GM23338 (cell line): ENCODE measurements around the gene DFFB. TPM values are rescaled to one million over a fixed set of nuclear protein-coding genes. Genes with fewer than 3 reads are reported as not detected.

ENCODE experiments used
- ATAC-seq: fragments of 200-7000 bp; cut with Tn5 transposase; 3 replicates; pipeline ENCODE4 v1.9.1; 2020
- DNase-seq: peaks from one replicate; pipeline ENCODE4 v3.0.0-alpha.2; 2015; ENCODE audit warnings: low spot score
- H2AFZ ChIP-seq: fragments of 200-600 bp; sonication (generic); 2 replicates; pipeline ENCODE4 v1.8.0; 2016; ENCODE audit warnings: antibody characterized with exemption, mild to moderate bottlenecking, moderate library complexity
- H3F3A ChIP-seq: fragments of 200-600 bp; sonication (generic); replicated peaks from 2 replicates; pipeline ENCODE4 v1.8.0; 2017; ENCODE audit warnings: antibody characterized with exemption, mixed run types, low read depth
- H3K27ac ChIP-seq: fragments of 200-600 bp; sonication (generic); 2 replicates; pipeline ENCODE4 v1.6.1; 2016; ENCODE audit warnings: low read depth
- H3K27me3 ChIP-seq: fragments of 200-600 bp; sonication (generic); 2 replicates; pipeline ENCODE4 v1.8.0; 2016; ENCODE audit warnings: mild to moderate bottlenecking, mixed run types, moderate library complexity; ENCODE audit not compliant: insufficient read depth
- H3K36me3 ChIP-seq: fragments of 200-600 bp; sonication (generic); 2 replicates; pipeline ENCODE4 v1.8.0; 2016; ENCODE audit warnings: mild to moderate bottlenecking; ENCODE audit not compliant: insufficient read depth
- H3K4me1 ChIP-seq: fragments of 200-600 bp; sonication (generic); 2 replicates; pipeline ENCODE4 v1.8.0; 2016; ENCODE audit warnings: mild to moderate bottlenecking, moderate library complexity; ENCODE audit not compliant: insufficient read depth
- H3K4me2 ChIP-seq: fragments of 200-600 bp; sonication (generic); 2 replicates; pipeline ENCODE4 v1.7.1; 2017; ENCODE audit warnings: mixed run types
- H3K4me3 ChIP-seq: fragments of 200-600 bp; sonication (generic); 2 replicates; pipeline ENCODE4 v1.6.1; 2016; ENCODE audit warnings: mixed run types
- H3K79me2 ChIP-seq: fragments of 200-600 bp; sonication (generic); replicated peaks from 2 replicates; pipeline ENCODE4 v1.8.0; 2017; ENCODE audit warnings: mild to moderate bottlenecking; ENCODE audit not compliant: insufficient read depth
- H3K9me2 ChIP-seq: fragments of 200-600 bp; sonication (generic); 2 replicates; pipeline ENCODE4 v1.8.0; 2017; ENCODE audit not compliant: insufficient read depth
- H4K20me1 ChIP-seq: fragments of 200-600 bp; sonication (generic); replicated peaks from 2 replicates; pipeline ENCODE4 v1.8.0; 2017; ENCODE audit warnings: mild to moderate bottlenecking; ENCODE audit not compliant: insufficient read depth
- H3K27ac Mint-ChIP-seq: 2 replicates; pipeline ENCODE4 v1.8.0; 2020; ENCODE audit warnings: inconsistent platforms, mild to moderate bottlenecking, moderate library complexity, mixed read lengths
- H3K27me3 Mint-ChIP-seq: 3 replicates; pipeline ENCODE4 v1.8.0; 2022; ENCODE audit warnings: low read depth, mild to moderate bottlenecking, moderate library complexity, mixed read lengths, inconsistent platforms; ENCODE audit not compliant: insufficient read depth, poor library complexity
- H3K36me3 Mint-ChIP-seq: 3 replicates; pipeline ENCODE4 v1.8.0; 2021; ENCODE audit warnings: low read depth, mild to moderate bottlenecking, inconsistent platforms, moderate library complexity, mixed read lengths
- H3K4me1 Mint-ChIP-seq: 3 replicates; pipeline ENCODE4 v1.8.0; 2020; ENCODE audit warnings: mild to moderate bottlenecking, inconsistent platforms, mixed read lengths
- H3K4me3 Mint-ChIP-seq: 3 replicates; pipeline ENCODE4 v1.8.0; 2021; ENCODE audit warnings: moderate library complexity, mild to moderate bottlenecking, inconsistent platforms, mixed read lengths
- H3K9me3 Mint-ChIP-seq: 3 replicates; pipeline ENCODE4 v1.8.0; 2020; ENCODE audit warnings: moderate library complexity, mild to moderate bottlenecking, inconsistent platforms, mixed read lengths
- EZH2 ChIP-seq: fragments of 200-600 bp; sonication (generic); IDR thresholded peaks from one replicate; pipeline ENCODE4 v1.8.0; 2017; ENCODE audit warnings: antibody characterized with exemption, mild to moderate bottlenecking, low read depth; ENCODE audit not compliant: unreplicated experiment
- EZH2phosphoT487 ChIP-seq: fragments of 200-600 bp; sonication (generic); IDR thresholded peaks from one replicate; pipeline ENCODE4 v1.8.1; 2018; ENCODE audit warnings: antibody characterized with exemption; ENCODE audit not compliant: unreplicated experiment
- JUNB ChIP-seq: IDR thresholded peaks from one replicate; pipeline ENCODE4 v1.6.1; 2016; ENCODE audit warnings: antibody characterized with exemption; ENCODE audit not compliant: unreplicated experiment
- NANOG ChIP-seq: IDR thresholded peaks from 2 replicates; pipeline ENCODE4 v1.6.1; 2016; ENCODE audit warnings: antibody characterized with exemption, borderline replicate concordance
- POLR2AphosphoS5 ChIP-seq: IDR thresholded peaks from 2 replicates; pipeline ENCODE4 v1.6.1; 2016; ENCODE audit warnings: antibody characterized with exemption, low read depth
- STAT1 ChIP-seq: IDR thresholded peaks from one replicate; pipeline ENCODE4 v1.6.1; 2016; ENCODE audit warnings: antibody characterized with exemption; ENCODE audit not compliant: unreplicated experiment
- ZNF331 ChIP-seq: fragments of 250-450 bp; sonication (Bioruptor Pico); IDR thresholded peaks from 2 replicates; pipeline ENCODE4 v1.5.0; 2020; ENCODE audit warnings: low read depth, mild to moderate bottlenecking, moderate library complexity
- polyA plus RNA-seq: library from polyadenylated mRNA; unstranded; fragments of >200 nt; fragmentation: Nextera tagmentation; extraction: Ambion mirVana; gene quantifications from 2 replicates; pipeline ENCODE4 v1.2.1, GENCODE V29; 2016
- total RNA-seq: library from RNA; depleted of rRNA; stranded (reverse); fragments of >200 nt; shearing (Covaris generic); gene quantifications from 2 replicates; pipeline ENCODE4 v1.2.3, GENCODE V29; 2014
- TF ChIP-seq, protein P1 (sequence below), 2 experiments: fragments of 200-600 bp in 1 of 2; sonication (generic) in 1 of 2; conservative IDR thresholded peaks; 2 replicates each; pipeline versions ENCODE4 v1.5.1 to v1.6.1; 2016 to 2017; ENCODE audit warnings: antibody characterized with exemption in 2 of 2, low read depth in 2 of 2, mild to moderate bottlenecking in 2 of 2, moderate library complexity in 1 of 2
- TF ChIP-seq, protein P2 (sequence below): IDR thresholded peaks from 2 replicates; pipeline ENCODE4 v1.6.1; 2016; ENCODE audit warnings: antibody characterized with exemption
- TF ChIP-seq, protein P3 (sequence below): IDR thresholded peaks from one replicate; pipeline ENCODE4 v1.6.1; 2018; ENCODE audit warnings: antibody characterized with exemption; ENCODE audit not compliant: unreplicated experiment

DFFB gene
- total and polyA plus RNA-seq, 2 experiments from 2014 or later: 6.5 to 18.1 TPM

DNA sequence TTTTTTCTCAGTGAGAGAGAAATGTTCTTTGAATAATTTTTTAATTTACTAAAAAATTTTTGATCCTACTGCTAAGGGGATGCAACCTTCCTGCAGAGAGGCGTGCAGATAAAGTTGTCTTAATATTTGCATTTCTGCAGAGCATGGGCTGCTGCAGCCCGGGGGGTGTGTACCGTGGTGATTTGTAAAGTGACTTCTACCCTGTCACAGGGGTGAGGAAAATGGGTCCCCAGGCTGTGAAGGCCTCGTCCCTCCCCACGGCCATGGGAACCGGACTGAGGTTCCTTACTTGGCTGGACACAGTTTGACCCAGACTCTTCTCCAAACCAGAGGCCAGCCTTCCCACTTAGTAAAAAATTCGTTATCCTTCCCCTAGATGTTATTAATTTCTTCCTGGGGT, 52.3 kb downstream of the DFFB start:
- no peaks in the 10 kb centered on the region for H3K9me2 ChIP-seq

DNA sequence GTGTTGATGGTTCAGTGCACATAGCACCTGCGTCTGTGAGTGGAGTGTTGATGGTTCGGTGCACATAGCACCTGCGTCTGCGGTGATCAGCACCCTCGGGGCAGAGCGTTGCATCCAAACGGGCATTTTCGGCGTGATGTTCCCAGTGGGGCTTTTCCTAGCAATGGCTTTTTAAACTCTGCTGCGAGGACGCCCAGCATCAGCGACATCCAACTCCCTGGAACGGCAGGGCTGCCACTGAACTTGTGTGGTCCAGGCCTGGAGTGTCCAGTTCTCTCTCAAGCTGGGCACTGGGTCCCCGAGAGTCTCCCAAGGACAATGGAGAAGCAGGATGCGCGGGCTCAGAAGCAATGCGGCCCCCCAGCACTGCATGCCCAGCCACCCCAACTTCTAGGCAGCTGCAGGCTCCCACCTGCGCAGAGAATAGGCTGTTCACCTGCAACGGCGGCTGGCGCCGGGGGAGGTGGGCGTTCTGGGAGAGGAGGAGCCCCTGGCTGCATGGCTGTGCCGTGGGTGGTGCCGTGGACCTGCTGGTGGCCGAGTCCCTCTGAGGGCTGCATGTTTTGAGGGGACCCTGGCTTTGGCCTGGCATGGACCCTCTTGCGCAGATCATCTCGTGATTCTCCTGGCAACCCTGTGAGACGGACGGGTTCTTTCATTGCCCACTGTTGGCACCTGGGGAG, 52.9 kb downstream of the DFFB start:
- Mint-ChIP-seq H3K36me3 (no peaks in the 10 kb centered on the region; the same call in 2 of the 3 replicates), H3K4me1 (peaks cover 14% of the 10 kb centered on the region; the same call in 2 of the 3 replicates), H3K4me3 (no peak overlapping the region), H3K27me3 (peaks cover 10% of the 10 kb centered on the region), H3K9me3 (peaks cover 2% of the 10 kb centered on the region; the same call in 2 of the 3 replicates), H3K27ac (no peak overlapping the region)
- Histone ChIP-seq H3F3A (no peaks in the 10 kb centered on the region), H3K4me2 (no peak overlapping the region), H3K9me2 (no peaks in the 10 kb centered on the region), H3K79me2 (no peaks in the 10 kb centered on the region), H2AFZ (no peak overlapping the region), H3K4me1 (no peaks in the 10 kb centered on the region), H4K20me1 (no peaks in the 10 kb centered on the region), H3K27ac (no peak overlapping the region), H3K36me3 (no peaks in the 10 kb centered on the region), H3K27me3 (no peaks in the 10 kb centered on the region), H3K4me3 (no peak overlapping the region)
- ATAC-seq: no peak
- no peak for DNase-seq
- TF ChIP-seq STAT1 (no peak), JUNB (no peak), NANOG (no peak), EZH2phosphoT487 (no peak), POLR2AphosphoS5 (no peak), EZH2 (no peak), ZNF331 (no peak)
- TF ChIP-seq, protein P1, sequence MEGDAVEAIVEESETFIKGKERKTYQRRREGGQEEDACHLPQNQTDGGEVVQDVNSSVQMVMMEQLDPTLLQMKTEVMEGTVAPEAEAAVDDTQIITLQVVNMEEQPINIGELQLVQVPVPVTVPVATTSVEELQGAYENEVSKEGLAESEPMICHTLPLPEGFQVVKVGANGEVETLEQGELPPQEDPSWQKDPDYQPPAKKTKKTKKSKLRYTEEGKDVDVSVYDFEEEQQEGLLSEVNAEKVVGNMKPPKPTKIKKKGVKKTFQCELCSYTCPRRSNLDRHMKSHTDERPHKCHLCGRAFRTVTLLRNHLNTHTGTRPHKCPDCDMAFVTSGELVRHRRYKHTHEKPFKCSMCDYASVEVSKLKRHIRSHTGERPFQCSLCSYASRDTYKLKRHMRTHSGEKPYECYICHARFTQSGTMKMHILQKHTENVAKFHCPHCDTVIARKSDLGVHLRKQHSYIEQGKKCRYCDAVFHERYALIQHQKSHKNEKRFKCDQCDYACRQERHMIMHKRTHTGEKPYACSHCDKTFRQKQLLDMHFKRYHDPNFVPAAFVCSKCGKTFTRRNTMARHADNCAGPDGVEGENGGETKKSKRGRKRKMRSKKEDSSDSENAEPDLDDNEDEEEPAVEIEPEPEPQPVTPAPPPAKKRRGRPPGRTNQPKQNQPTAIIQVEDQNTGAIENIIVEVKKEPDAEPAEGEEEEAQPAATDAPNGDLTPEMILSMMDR (conservative IDR thresholded peaks at IDR 0.05; ENCODE audit: low read depth in 2 of 2): no peak
- TF ChIP-seq, protein P2, sequence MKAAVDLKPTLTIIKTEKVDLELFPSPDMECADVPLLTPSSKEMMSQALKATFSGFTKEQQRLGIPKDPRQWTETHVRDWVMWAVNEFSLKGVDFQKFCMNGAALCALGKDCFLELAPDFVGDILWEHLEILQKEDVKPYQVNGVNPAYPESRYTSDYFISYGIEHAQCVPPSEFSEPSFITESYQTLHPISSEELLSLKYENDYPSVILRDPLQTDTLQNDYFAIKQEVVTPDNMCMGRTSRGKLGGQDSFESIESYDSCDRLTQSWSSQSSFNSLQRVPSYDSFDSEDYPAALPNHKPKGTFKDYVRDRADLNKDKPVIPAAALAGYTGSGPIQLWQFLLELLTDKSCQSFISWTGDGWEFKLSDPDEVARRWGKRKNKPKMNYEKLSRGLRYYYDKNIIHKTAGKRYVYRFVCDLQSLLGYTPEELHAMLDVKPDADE: no peak
- TF ChIP-seq, protein P3, sequence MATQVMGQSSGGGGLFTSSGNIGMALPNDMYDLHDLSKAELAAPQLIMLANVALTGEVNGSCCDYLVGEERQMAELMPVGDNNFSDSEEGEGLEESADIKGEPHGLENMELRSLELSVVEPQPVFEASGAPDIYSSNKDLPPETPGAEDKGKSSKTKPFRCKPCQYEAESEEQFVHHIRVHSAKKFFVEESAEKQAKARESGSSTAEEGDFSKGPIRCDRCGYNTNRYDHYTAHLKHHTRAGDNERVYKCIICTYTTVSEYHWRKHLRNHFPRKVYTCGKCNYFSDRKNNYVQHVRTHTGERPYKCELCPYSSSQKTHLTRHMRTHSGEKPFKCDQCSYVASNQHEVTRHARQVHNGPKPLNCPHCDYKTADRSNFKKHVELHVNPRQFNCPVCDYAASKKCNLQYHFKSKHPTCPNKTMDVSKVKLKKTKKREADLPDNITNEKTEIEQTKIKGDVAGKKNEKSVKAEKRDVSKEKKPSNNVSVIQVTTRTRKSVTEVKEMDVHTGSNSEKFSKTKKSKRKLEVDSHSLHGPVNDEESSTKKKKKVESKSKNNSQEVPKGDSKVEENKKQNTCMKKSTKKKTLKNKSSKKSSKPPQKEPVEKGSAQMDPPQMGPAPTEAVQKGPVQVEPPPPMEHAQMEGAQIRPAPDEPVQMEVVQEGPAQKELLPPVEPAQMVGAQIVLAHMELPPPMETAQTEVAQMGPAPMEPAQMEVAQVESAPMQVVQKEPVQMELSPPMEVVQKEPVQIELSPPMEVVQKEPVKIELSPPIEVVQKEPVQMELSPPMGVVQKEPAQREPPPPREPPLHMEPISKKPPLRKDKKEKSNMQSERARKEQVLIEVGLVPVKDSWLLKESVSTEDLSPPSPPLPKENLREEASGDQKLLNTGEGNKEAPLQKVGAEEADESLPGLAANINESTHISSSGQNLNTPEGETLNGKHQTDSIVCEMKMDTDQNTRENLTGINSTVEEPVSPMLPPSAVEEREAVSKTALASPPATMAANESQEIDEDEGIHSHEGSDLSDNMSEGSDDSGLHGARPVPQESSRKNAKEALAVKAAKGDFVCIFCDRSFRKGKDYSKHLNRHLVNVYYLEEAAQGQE: no peak

More for the DNA sequence above, 52.3 kb downstream of the DFFB start:
- Histone ChIP-seq H3K4me3 (no peak overlapping the region), H3K36me3 (no peaks in the 10 kb centered on the region), H3K79me2 (no peaks in the 10 kb centered on the region), H3K4me1 (no peaks in the 10 kb centered on the region), H3K27me3 (no peaks in the 10 kb centered on the region), H2AFZ (no peak overlapping the region), H4K20me1 (no peaks in the 10 kb centered on the region), H3K27ac (no peak overlapping the region), H3K4me2 (no peak overlapping the region), H3F3A (no peaks in the 10 kb centered on the region)
- TF ChIP-seq ZNF331: no peak
- TF ChIP-seq, protein P2: no peak
- no peak for TF ChIP-seq EZH2
- no peak for TF ChIP-seq JUNB
- Mint-ChIP-seq H3K27me3 (peaks cover 10% of the 10 kb centered on the region), H3K9me3 (peaks cover 2% of the 10 kb centered on the region; the same call in 2 of the 3 replicates), H3K27ac (no peak overlapping the region), H3K36me3 (no peaks in the 10 kb centered on the region; the same call in 2 of the 3 replicates), H3K4me1 (peaks cover 17% of the 10 kb centered on the region), H3K4me3 (no peak overlapping the region)
- DNase-seq (no peak), ATAC-seq (no peak)
